Epidermal melanocyte (primary cell): ENCODE results near the gene TEC.
"Not testable (repeated sequence)": the region's sequence is repeated elsewhere in the genome, so short reads cannot be mapped to it uniquely, and the experiment has no call there.

Experiments
- DNase-seq: peaks from one replicate; pipeline ENCODE4 v3.0.0; 2011; ENCODE audit warnings: low spot score; ENCODE audit not compliant: insufficient read length

The TEC gene

DNA sequence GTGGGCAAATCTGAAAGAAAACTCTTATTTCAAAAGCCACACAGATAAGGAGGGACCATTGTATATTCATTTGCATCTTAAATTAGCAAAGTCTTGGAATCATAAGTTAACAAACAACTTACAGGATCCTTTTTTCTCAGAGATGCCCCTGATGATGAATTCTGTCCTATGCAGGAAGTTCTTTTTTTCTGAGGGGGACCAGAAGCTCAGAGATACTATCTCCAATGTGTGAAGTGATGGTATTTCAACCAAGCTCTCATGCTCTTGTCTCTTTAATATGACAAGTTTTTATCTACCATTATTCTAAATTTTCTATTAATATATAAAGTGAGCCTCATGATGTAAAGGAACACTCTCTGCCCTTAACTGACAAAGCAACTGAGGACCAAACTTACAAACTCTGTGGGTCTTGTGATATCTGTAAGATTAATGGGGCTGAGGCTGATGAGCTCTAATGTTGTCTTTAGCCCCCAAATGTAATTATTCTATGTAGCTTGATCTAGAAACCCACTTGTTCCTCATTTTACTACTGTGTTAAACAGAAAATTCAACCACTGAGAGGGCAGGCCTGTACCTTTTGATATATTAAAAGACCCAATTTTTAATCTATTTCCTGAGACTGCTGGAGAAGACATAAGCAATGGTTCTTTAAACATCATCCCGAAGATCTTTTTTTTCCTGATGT is 27.0 kb downstream of the TEC start:
- DNase-seq, result no peak

DNA sequence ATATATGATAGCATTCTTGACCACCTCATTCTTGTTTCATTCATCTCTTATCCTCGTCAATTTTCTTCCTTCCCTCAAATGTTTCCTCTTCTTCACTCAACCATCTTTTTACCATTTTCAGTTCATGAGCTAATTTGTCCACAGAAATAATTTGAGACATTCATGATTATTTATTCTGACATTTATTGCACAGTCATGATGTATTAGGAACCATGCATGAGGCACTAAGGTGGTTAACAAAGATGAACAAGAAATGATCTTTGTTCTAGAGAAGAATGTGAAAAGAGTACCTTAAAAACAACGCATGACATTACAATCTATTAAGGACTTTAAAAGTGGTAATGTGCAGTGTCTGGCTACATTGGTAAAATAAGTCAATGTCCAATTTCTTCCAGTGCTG is 27.9 kb downstream of the TEC start:
- no peak for DNase-seq

DNA sequence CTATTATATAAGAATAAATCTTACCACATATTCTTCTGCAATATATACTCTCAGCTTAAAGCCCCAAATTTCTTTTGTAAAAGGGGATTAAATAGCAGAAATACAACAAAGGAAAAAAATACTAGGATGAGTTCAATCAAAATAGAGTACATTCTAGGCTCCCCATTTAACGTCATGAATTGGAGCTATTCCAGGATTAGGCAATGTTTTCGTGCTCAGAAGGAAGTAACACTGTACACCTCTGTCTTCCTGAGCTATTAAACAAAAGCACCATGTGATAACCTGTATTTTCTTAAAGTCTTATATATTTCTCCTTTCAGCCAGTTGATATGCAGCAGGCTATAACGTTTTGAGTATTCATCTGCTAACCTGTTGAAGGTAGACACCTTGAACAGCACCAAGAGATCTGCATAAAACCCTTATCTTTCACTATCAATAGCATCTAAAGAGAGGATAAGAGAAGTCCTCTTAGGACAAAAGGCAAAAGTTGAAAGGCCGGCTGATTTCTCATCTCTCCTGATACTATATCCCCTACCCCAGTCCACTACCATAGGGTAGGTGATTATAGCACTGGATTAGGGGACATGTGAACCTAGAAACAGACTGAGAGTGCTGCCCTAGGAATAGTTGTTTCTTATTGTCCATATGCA is 31.5 kb downstream of the TEC start:
- DNase-seq, result no peak

DNA sequence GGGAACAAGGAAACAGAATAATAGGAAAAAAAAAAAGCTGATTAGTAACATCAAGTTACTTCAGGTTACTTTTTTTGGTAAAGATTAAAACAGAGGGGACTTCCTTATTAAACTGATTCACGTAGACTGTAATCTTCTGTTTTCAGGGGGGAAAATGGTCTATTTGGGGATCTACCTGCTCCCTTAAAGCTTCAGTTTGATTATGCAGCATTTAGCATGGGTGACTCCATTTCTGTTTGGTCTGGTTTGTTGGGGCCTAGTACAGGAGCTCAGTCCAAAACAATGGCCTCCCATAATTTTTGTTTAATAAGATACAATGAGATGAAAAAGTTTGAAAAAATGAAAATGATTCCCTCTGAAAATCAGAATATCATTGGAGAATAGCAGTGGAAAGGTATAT is 34.6 kb downstream of the TEC start:
- DNase-seq, result no peak

DNA sequence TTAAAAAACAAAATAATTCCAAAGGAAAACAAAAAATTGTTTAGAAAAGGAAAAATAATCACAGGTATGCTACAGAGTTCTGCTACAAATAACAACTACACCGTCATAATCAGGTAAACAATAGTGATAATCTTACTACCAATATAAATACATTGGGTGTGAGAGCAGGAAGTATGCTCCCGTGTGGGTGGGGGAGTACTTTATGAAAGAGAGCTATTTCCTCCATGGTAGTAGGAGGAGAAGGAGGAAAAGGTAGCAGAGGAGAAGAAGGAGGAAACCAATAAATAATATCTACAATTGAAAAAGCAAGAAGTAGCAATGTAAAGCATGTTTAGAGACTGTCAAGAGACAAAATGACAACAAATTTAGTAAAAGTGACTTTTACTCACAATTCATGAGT is 35.1 kb downstream of the TEC start:
- DNase-seq, result no peak

DNA sequence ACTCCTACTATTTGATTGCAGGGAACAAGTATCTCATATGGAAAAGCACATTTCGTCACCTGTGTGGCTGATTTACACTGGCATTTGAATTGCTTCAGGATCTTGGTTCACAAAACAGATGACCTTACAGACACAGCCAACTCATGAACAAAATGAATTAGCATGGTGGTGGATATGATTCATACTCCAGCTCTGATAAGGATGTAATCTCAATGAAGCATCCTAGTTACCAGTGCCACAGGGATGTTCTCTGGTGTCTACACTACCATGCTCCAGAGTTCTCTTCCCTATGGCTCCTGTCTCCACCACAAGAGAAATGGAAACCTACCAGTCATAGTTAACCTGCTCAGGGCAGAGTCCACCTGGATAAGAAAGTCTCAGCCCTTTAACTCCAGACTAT is 40.7 kb downstream of the TEC start:
- no peak for DNase-seq

DNA sequence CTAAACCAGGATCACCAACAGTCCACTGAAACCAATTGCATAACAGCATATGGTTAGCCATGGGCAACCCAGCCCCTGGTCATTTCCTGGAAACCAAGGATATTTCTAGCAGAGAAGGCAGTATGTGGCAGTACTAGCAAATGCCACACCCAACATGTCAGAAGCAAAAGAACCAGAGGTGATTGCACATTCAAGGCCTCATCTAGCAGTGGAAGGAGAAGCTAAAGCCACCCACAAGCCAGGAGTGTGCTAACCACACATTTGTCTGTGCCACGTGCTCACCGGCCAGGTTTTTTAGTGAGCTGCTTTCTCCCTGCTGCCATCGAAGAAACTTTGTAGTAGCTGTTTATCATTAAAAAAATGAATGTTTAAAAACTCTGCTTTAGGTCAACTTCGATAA is 42.0 kb downstream of the TEC start:
- no peak for DNase-seq

DNA sequence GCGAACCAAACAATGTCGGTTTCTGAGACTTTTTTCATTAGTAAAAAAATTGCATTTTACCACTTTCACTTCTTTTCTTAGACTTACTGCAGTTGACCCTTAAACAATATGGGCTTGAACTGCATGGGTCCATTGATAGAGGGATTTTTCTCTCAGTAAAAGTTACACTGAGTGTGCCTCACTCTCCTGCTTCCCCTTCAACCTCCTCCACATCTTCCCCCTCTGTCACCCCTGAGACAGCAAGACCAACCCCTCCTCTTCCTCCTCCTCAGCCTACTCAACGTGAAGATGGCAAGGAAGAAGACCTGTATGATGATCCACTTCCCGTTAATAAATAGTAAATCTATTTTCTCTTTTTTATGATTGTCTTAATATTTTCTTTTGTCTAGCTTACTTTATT is 43.4 kb downstream of the TEC start:
- no peak for DNase-seq

DNA sequence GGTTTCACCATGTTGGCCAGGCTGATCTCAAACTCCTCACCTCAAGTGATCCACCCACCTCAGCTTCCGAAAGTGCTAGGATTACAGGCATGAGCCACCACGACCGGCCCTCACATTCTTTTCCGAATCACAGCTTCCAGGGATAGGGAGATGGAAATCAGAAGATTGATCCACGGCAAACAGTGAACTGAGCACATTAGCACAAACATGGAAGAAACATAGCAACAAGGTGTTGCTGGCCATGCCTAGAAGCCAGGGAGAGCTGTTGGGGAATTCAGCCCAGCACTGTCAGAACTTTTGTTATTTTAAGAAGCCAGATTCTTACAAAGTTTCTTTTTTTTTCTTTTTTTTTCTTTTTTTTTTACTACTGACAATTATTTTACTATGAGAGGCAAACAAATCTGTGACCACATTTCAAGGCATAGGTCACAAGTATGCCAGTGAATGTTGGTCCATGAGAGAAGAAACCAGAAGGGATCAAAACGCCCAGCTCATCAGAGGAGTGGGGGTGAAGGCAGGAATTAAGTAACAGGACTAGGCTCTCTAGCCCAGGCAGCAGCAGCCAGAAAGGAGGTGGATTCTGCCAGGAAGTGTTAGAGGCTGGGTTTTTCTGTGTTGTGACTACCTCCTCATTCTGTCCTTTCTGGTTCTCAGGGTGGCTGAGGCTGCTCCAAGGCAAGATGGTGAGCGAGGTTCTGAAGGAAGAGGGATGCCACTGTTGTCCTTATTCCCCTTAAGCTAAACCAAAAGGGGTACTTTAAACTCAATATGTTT is 44.1 kb downstream of the TEC start:
- DNase-seq, result no peak

DNA sequence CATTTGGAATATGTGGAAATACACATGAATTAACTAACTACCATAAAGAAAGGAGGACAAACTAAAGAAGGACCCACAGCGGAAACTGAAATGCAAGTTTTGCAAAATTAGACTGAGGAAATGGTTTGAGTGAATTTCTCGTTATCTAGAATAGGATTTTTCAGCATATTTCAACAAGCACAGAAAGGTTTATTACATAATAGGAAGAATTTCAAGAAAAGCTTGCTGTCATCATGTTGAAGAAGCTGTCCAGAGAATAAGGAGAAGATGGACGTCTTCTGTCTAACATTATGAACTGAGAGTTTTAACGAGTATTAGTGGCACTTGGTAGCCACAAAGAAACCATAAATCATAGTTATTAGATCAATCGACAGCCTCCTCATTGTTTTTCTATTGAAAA is 45.0 kb downstream of the TEC start:
- DNase-seq, result no peak

DNA sequence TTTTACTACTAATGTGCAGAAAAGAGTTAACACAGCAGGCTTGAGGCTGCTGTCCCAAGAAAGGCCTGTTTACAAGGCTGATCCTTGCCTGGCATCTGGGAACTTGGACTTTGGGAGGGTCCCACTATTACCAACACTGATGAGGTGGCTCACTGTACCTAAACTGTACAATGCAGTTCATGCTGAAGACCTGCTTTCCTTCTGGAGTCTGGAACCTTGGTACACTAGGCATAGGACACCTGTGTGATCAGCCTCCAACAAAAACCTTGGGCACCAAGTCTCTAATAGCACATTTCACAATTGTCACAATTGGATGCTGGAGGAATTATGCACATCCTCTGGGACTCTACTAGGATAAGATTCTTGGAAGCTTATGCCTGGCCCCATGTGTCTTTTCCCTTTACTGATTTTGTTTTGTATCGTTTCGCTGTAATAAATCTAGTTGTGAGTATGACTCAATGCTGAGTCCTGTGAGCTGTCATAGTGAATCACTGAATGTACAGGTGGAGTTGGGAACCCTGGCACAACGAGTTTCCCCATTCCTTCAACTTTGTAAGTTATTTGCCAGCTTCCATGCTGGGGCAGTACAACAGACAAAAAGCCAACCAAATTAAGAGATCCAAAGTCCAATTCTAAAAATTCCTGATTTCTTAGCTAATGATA is 45.9 kb downstream of the TEC start:
- DNase-seq, result no peak

DNA sequence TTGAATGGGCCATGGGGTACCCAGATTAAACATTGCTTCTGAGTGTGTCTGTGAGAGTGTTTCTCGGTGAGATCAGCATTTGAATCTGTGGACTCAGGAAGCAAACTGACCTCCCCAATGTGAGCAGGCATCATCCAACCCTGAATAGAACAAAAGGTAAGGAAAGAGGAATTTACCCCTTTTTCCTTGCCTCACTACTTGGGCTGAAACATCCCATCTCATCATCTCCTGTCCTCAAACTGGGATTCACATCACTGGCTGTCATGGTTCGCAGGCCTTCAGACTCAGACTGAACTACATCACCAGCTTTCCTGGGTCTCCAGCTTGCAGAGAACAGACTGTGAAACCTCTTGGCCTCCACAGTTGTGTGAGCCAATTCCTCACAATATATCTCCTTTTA is 47.1 kb downstream of the TEC start:
- no peak for DNase-seq

DNA sequence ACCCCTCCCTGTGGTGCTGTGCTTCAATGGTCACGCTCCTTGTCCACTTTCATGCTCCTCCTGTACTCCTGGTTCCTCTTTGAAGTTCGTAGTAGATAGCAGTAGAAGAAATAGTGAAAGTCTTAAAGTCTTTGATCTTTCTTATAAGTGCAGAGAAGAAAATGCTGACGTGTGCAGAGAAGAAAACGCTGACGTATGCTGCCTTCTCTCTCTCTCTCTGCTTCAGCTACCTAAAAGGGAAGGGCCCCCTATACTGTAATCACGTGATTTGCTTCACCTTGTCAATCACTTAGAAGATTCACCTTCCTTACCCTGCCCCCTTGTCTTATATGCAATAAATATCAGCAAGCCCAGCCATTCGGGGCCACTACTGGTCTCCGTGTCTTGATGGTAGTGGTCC is 50.2 kb downstream of the TEC start:
- not testable (repeated sequence) for DNase-seq

DNA sequence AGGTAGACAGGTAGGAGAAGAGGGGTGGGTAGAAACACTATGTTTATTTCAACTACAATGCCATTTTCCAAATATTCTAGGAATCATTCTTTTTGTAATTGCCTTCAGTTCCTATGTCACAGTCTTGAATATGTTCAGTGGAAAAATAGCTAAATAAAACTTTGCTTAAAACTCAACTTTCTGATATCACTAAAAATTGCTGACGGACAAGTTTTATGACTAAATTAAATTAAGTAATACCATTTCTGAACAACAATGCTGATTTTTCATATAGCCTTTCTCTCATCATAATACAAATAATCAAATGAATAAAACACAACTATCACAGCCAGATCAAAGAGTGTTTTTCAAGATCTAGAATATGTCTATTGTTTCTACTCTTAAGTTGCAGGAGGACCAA is 53.1 kb downstream of the TEC start:
- no peak for DNase-seq

DNA sequence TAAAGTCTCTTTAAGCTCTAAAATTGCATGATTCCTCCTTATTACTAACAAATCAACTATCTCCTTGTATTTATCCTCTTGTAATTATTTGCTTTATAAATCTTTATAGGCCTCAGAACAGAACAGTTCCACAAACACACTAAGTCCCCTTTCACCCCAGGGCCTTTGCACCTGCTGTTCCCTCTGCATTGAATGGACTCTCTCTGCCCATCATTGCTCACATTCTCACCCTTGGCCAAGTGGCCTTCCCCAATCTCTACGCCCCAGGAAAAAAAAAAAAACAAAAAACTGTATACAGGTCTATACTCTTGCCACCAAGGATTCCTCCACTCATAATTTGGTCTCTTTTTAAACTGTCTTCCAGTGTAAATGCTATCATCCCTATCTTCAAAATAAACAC is 53.7 kb downstream of the TEC start:
- DNase-seq, result no peak

DNA sequence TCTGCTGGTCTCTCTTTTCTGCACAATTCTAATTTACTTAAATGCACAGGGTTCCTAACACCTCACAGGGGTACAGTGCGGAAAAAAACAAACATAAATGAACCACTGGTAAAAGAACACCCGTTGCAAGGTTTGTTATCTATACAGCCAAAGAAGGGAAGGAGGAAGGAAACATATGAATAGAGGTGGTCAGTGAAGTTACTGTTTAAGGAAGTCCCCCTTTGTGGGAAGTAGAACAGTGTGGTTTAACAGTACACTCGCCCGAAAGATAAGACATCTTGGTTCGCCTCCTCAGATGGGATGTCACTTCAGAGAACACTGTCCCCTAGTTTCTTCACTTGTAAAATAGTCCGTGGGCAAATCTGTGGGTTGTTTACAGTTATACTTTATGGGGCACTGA is 57.5 kb downstream of the TEC start:
- no peak for DNase-seq

DNA sequence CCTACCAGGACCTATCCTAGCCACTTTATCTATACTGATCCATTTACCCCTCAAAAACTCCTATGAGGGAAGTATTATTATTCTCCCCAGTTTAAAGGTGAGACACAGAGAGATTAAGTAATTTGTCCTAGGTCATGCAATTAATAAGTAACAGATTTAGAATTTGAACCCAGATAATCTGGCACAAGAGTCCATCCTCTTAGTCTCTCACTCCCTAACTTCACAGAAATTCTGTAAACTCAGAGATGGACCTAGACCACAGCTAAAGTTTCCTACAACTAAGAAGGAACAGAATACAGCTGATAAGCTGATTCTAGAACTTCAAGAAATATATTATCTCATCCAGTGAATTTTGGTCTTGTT is 58.7 kb downstream of the TEC start:
- DNase-seq, result no peak

DNA sequence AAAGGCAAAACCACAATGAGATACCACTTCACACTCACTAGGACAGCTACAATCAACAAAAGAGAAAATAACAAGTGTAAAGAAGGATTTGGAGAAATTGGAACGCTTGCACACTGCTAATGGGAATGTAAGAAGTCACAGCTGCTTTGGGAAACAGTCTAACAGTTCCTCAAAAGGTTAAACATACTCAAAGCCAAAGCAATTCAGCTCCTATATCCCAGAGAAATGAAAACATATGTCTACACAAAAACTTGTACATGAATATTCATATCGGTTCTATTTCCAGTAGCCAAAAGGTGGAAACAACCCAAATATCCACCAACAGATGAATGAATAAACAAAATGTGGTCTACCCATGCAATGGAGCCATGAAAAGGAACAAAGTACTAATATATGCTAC is 64.0 kb downstream of the TEC start:
- no peak for DNase-seq

DNA sequence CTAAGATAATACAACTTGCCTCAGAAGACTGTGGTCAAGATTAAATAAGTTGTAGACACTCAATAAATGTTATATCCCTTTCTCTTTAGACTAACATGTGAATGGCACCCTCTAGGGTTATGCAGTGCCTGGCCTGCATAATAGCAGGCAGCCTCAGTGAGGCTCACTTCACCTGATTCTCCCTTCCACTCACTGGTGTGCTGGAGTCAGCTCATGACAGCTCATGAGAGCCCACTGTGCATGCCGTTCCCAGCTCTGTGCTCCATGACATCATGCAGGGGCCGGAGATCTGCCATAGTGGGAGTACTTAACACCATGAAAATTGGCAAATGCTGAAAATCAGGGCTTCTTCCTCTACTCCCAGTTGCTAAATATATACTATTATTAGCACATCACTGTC is 64.5 kb downstream of the TEC start:
- DNase-seq, result no peak

DNA sequence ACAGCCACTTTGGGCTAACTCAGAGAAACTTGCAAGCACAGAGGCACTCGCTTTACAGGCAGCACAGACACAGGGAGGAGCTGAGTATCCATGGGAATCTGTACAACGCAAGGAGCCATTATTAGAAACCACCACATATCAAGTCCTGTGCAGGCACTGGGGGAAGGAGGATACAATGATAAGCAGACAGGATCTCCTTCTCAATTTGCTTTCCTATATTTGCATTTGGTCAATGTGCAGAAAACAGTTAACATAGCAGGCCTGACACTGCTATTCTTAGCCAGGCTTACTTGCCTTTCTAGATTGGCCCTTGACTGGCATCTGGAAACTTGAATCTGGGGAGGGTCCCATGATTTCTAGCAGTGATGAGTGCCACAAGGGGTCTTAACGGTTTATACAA is 65.8 kb downstream of the TEC start:
- DNase-seq, result no peak

DNA sequence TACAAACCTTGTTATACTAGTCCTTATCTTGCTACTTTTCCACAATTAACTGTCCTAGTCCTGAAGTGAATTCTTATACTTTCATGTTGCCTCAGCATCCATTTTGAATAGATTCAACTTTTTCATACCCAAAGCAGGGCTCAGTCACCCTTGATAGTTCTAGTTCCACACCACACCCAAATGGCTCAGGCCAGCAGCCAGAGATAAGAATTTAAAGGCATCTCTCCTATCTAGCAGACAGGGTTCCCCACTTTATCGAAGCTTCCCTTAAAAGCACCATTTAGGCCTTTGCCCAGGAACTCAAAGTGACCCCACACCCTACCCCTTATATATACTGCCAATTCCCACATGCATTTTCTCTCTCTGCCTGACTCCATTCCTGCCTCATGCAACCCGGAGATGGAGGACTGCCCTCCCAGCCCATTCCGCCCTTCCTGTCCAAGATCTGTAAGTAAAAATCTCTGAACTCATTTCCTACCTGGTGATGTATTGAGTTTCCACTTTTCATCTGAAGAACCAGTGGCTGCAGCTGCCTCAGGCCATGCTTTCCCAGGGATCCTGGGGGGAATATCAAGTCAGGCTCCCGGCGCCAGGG is 71.9 kb downstream of the TEC start:
- DNase-seq, result no peak
